Neural crest cell (in vitro differentiated cells): ENCODE data around the gene SMAP1. TPM values are rescaled to one million over a fixed set of nuclear protein-coding genes. Genes with fewer than 3 reads are reported as not detected.

Experiments used
- DNase-seq: peaks from one replicate; pipeline ENCODE4 v3.0.0; 2021; ENCODE audit warnings: low read depth, mixed read lengths, low spot score
- H3K27ac Mint-ChIP-seq: one replicate; pipeline ENCODE4 v1.8.0; 2021; ENCODE audit warnings: mild to moderate bottlenecking, mixed read lengths; ENCODE audit not compliant: unreplicated experiment
- H3K27me3 Mint-ChIP-seq: 2 replicates; pipeline ENCODE4 v1.8.0; 2021; ENCODE audit warnings: low read depth, mild to moderate bottlenecking, mixed read lengths
- H3K36me3 Mint-ChIP-seq: 2 replicates; pipeline ENCODE4 v1.8.0; 2021; ENCODE audit warnings: low read depth, mild to moderate bottlenecking, mixed read lengths
- H3K4me1 Mint-ChIP-seq: 2 replicates; pipeline ENCODE4 v1.8.0; 2021; ENCODE audit warnings: mixed read lengths
- H3K4me3 Mint-ChIP-seq: one replicate; pipeline ENCODE4 v1.8.0; 2021; ENCODE audit warnings: mild to moderate bottlenecking, mixed read lengths
- H3K9me3 Mint-ChIP-seq: 2 replicates; pipeline ENCODE4 v1.8.0; 2021; ENCODE audit warnings: mixed read lengths
- CTCF ChIP-seq: fragments of 200-600 bp; sonication (generic); conservative IDR thresholded peaks from 2 replicates; pipeline ENCODE4 v1.5.0; 2021; ENCODE audit warnings: antibody characterized with exemption, mild to moderate bottlenecking
- total RNA-seq: library from RNA; stranded (reverse); gene quantifications from 2 replicates; pipeline ENCODE4 v1.2.1, GENCODE V29; 2021

SMAP1 gene
- total RNA-seq, 1 donor from 2014 or later, result 30.5 TPM

- no peak for DNase-seq
Observed at GRCh38 chr6:70707893-70708292, 40.2 kb downstream of the SMAP1 start.

GRCh38 chr6:70708448-70708847 is 40.8 kb downstream of the SMAP1 start:
- no peak for TF ChIP-seq CTCF
- Mint-ChIP-seq H3K9me3 (peaks cover 5% of the 10 kb centered on the region), H3K4me3 (no peak overlapping the region), H3K36me3 (peaks cover 8% of the 10 kb centered on the region), H3K27me3 (no peaks in the 10 kb centered on the region), H3K27ac (no peak overlapping the region), H3K4me1 (peaks cover 9% of the 10 kb centered on the region)
- DNase-seq, result no peak

More at GRCh38 chr6:70707893-70708292, 40.2 kb downstream of the SMAP1 start:
- no peak for TF ChIP-seq CTCF
- Mint-ChIP-seq H3K27me3 (no peaks in the 10 kb centered on the region), H3K9me3 (peaks cover 3% of the 10 kb centered on the region), H3K36me3 (peaks cover 4% of the 10 kb centered on the region), H3K4me1 (peaks cover 9% of the 10 kb centered on the region), H3K4me3 (no peak overlapping the region), H3K27ac (no peak overlapping the region)

- Mint-ChIP-seq H3K9me3 (peaks cover 13% of the 10 kb centered on the region), H3K36me3 (peaks cover 16% of the 10 kb centered on the region), H3K27me3 (no peaks in the 10 kb centered on the region), H3K4me1 (peaks cover 9% of the 10 kb centered on the region), H3K4me3 (no peak overlapping the region), H3K27ac (no peak overlapping the region)
- no peak for DNase-seq
- no peak for TF ChIP-seq CTCF
Observed at GRCh38 chr6:70709826-70710225, 42.1 kb downstream of the SMAP1 start.

GRCh38 chr6:70714716-70715257 is 47.1 kb downstream of the SMAP1 start:
- H3K4me3 Mint-ChIP-seq, result no peak overlapping the region
- TF ChIP-seq CTCF, result no peak
- H3K27me3 Mint-ChIP-seq, result no peaks in the 10 kb centered on the region
- no peak for DNase-seq
- H3K27ac Mint-ChIP-seq, result no peak overlapping the region
- no peaks in the 10 kb centered on the region for H3K4me1 Mint-ChIP-seq
- peaks cover 15% of the 10 kb centered on the region for H3K9me3 Mint-ChIP-seq
- H3K36me3 Mint-ChIP-seq, result peaks cover 28% of the 10 kb centered on the region

GRCh38 chr6:70717038-70717801 is 49.5 kb downstream of the SMAP1 start:
- Mint-ChIP-seq H3K27ac (no peak overlapping the region), H3K36me3 (peaks cover 31% of the 10 kb centered on the region), H3K4me1 (no peaks in the 10 kb centered on the region), H3K4me3 (no peak overlapping the region), H3K27me3 (no peaks in the 10 kb centered on the region), H3K9me3 (peaks cover 15% of the 10 kb centered on the region)
- no peak for DNase-seq
- no peak for TF ChIP-seq CTCF
